ENCODE data around the gene NDUFA7. TPM values are rescaled to one million over a fixed set of nuclear protein-coding genes. Genes with fewer than 3 reads are reported as not detected.

Gene NDUFA7
- total and polyA plus RNA-seq, 2 donors (not counting 1 experiment from before 2014, with no cell fraction given) = 28.6 to 71.7 TPM

DNA sequence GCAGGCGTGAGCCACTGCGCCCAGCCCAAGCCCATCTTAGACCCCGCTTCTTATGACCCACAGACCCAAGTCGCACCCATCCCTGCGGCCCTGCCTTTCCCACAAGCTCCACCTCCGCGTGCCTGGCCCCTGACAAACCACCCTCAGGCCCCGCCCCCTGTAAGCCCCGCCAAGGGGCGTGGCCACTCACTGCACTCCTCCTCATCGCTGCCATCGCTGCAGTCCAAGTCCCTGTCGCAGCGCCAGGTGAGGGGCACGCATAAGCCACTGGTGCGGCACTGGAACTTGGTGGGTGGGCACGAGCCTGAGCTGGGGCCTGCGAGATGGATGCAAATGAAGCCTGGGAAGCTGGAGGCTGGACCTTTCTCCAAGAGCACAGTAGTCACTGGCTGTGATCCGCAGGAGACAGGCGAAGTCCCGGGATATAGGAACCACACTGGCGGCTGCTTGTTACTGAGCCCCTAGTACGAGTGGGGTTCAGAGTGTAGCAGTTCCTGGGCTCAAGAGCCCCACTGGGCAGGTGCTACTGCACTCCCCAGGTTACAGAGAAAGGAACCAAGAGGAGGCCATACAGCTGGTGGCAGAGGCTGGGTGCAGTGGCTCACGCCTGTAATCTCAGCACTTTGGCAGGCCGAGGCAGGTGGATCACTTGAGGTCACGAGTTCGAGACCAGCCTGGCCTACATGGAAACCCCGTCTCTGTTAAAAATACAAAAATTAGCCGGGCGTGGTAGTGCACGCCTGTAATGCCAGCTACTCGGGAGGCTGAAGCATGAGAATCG lies 16.1 kb downstream of the NDUFA7 start:
- no peak for DNase-seq
- Histone ChIP-seq H3K27me3 (replicated peaks in 1 of 4; ENCODE audit: control extremely low read depth in 1 of 4, control insufficient read depth in 3 of 4, insufficient read depth in 4 of 4, low read length in 3 of 4) (no peaks in the 10 kb centered on the region), H3K9me3 (ENCODE audit: control extremely low read depth in 1 of 3, control insufficient read depth in 2 of 3, insufficient read depth in 1 of 3, low read length in 2 of 3) (no peaks in the 10 kb centered on the region), H3K27ac (ENCODE audit: low read length in 2 of 2) (no peak overlapping the region), H3K36me3 (replicated peaks in 1 of 2; ENCODE audit: control extremely low read depth in 1 of 2, control insufficient read depth in 1 of 2, extremely low read depth in 1 of 2, insufficient read depth in 2 of 2, low read length in 1 of 2) (peaks cover 0 to 4% of the 10 kb centered on the region in 2 experiments), H3K9ac (ENCODE audit: low read length) (no peak overlapping the region), H3K4me1 (ENCODE audit: control insufficient read depth in 2 of 2, insufficient read depth in 2 of 2, low read length in 2 of 2) (peaks cover 7 to 18% of the 10 kb centered on the region in 2 donors), H3K4me2 (replicated peaks; ENCODE audit: low read depth, low read length, poor library complexity, severe bottlenecking) (no peak overlapping the region), H2AFZ (ENCODE audit: insufficient read depth, low read depth, low read length, poor library complexity, severe bottlenecking) (no peak overlapping the region), H3K79me2 (ENCODE audit: control insufficient read depth, insufficient read depth, low read length) (peaks cover 12% of the 10 kb centered on the region), H4K20me1 (ENCODE audit: control insufficient read depth, insufficient read depth, low read length, poor library complexity, severe bottlenecking) (peaks cover 6% of the 10 kb centered on the region), H3K4me3 (ENCODE audit: control extremely low read depth in 1 of 5, extremely low read depth in 1 of 5, insufficient read depth in 1 of 5, low read depth in 2 of 5, low read length in 4 of 5) (no peak overlapping the region)
- H3K9me3 Mint-ChIP-seq (ENCODE audit: insufficient read depth) = no peaks in the 10 kb centered on the region
- no peak for ATAC-seq (ENCODE audit: low read depth)
- no peak overlapping the region for H3K4me3 Mint-ChIP-seq
- H3K4me1 Mint-ChIP-seq = peaks cover 24% of the 10 kb centered on the region
- ChIA-PET POLR2A (no interaction called here), CTCF (no interaction called here)
- H3K27me3 Mint-ChIP-seq = no peaks in the 10 kb centered on the region
- intact Hi-C loops (cut with micrococcal nuclease) = loop anchor here (10.0 kb wide), 1 partner anchor 1110 kb away; no protein-coding TSS in a partner anchor
- 91% methylated on average over 33 of the region's 33 CpGs for WGBS (ENCODE audit: insufficient coverage)
- H3K27ac Mint-ChIP-seq = no peak overlapping the region
- TF ChIP-seq, protein P1, sequence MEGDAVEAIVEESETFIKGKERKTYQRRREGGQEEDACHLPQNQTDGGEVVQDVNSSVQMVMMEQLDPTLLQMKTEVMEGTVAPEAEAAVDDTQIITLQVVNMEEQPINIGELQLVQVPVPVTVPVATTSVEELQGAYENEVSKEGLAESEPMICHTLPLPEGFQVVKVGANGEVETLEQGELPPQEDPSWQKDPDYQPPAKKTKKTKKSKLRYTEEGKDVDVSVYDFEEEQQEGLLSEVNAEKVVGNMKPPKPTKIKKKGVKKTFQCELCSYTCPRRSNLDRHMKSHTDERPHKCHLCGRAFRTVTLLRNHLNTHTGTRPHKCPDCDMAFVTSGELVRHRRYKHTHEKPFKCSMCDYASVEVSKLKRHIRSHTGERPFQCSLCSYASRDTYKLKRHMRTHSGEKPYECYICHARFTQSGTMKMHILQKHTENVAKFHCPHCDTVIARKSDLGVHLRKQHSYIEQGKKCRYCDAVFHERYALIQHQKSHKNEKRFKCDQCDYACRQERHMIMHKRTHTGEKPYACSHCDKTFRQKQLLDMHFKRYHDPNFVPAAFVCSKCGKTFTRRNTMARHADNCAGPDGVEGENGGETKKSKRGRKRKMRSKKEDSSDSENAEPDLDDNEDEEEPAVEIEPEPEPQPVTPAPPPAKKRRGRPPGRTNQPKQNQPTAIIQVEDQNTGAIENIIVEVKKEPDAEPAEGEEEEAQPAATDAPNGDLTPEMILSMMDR (IDR thresholded peaks at IDR 0.05) = no peak
- TF ChIP-seq EZH2 (IDR thresholded peaks at IDR 0.05; ENCODE audit: borderline replicate concordance, insufficient read depth, low read depth, low read length, poor library complexity, severe bottlenecking) = no peak

DNA sequence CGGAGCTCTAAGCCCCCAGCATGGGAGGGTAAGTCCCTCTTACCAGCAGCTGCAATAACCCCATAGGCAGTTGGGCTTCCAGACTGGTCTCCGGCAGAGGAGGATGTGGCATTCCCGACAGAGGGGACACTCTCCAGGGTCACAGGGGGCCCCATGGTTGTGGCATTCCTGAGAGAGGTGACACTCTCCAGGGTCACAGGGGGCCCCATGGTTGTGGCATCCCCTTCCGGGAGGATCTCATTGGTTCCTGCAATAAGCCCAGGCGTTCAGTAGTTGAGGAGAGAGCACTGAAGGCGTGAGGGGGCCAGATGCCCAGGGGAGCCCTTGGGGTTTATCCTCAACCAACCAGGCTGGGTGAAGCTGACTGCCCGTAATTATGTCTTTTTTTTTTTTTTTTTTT lies 18.4 kb downstream of the NDUFA7 start:
- H3K36me3 ChIP-seq (replicated peaks in 1 of 2; ENCODE audit: control extremely low read depth in 1 of 2, control insufficient read depth in 1 of 2, extremely low read depth in 1 of 2, insufficient read depth in 2 of 2, low read length in 1 of 2) = no peaks in the 10 kb centered on the region
- peaks cover 11% of the 10 kb centered on the region for H3K79me2 ChIP-seq (ENCODE audit: control insufficient read depth, insufficient read depth, low read length)
- Mint-ChIP-seq H3K9me3 (ENCODE audit: insufficient read depth) (no peaks in the 10 kb centered on the region), H3K27me3 (no peaks in the 10 kb centered on the region), H3K4me3 (no peak overlapping the region), H3K27ac (no peak overlapping the region), H3K4me1 (peaks cover 11% of the 10 kb centered on the region)
- H3K9me3 ChIP-seq (ENCODE audit: control extremely low read depth in 1 of 3, control insufficient read depth in 2 of 3, insufficient read depth in 1 of 3, low read length in 2 of 3) = no peaks in the 10 kb centered on the region
- no peaks in the 10 kb centered on the region for H3K27me3 ChIP-seq (replicated peaks in 1 of 4; ENCODE audit: control extremely low read depth in 1 of 4, control insufficient read depth in 3 of 4, insufficient read depth in 4 of 4, low read length in 3 of 4)
- no peak for TF ChIP-seq EZH2 (IDR thresholded peaks at IDR 0.05; ENCODE audit: borderline replicate concordance, insufficient read depth, low read depth, low read length, poor library complexity, severe bottlenecking)
- TF ChIP-seq, protein P1 (IDR thresholded peaks at IDR 0.05) = no peak
- H3K4me1 ChIP-seq (ENCODE audit: control insufficient read depth in 2 of 2, insufficient read depth in 2 of 2, low read length in 2 of 2) = peaks cover 6 to 8% of the 10 kb centered on the region in 2 donors
- DNase-seq = no peak
- H4K20me1 ChIP-seq (ENCODE audit: control insufficient read depth, insufficient read depth, low read length, poor library complexity, severe bottlenecking) = no peaks in the 10 kb centered on the region
- no peak overlapping the region for H3K4me3 ChIP-seq (ENCODE audit: control extremely low read depth in 1 of 5, extremely low read depth in 1 of 5, insufficient read depth in 1 of 5, low read depth in 2 of 5, low read length in 4 of 5)
- H3K27ac ChIP-seq (ENCODE audit: low read length in 2 of 2) = no peak overlapping the region
- H3K9ac ChIP-seq (ENCODE audit: low read length) = no peak overlapping the region
- 100% methylated on average over 4 of the region's 7 CpGs for WGBS (ENCODE audit: insufficient coverage)
- no peak for ATAC-seq (ENCODE audit: low read depth)
- H2AFZ ChIP-seq (ENCODE audit: insufficient read depth, low read depth, low read length, poor library complexity, severe bottlenecking) = no peak overlapping the region
- intact Hi-C loops (cut with micrococcal nuclease) = loop anchor here (10.0 kb wide), 1 partner anchor 1108 kb away; no protein-coding TSS in a partner anchor
- no peak overlapping the region for H3K4me2 ChIP-seq (replicated peaks; ENCODE audit: low read depth, low read length, poor library complexity, severe bottlenecking)
- ChIA-PET CTCF (no interaction called here), POLR2A (no interaction called here)
